GM21825 (cell line): ENCODE measurements around the gene HNRNPF.

Experiments used
- ATAC-seq: cut with Tn5 transposase; IDR thresholded peaks from one replicate; pipeline ENCODE4 v1.9.1; 2021; ENCODE audit warnings: mild to moderate bottlenecking, moderate library complexity; ENCODE audit not compliant: unreplicated experiment

Gene HNRNPF

DNA sequence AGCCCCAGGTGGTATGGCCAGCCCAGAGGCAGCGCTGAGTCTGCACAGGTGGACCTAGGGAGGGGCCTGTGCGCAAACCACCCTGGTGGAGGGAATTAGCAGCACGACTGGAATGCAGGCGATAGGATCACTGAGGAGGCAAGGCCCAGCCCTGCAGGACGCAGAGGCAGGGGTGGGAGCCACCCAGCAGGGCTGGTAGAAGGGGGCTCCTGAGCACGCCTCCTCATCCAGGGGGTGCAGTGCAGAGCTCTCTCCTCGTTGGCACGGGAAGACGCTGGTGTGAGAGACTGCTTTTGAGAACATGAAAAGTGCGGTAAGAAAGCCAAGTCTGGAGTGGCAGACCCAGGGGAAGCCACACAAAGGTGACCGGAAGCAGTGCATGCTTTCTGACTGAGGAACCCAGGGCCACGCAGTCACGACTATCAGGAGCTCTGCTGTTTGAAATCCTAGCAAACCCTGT, 31.5 kb downstream of the HNRNPF start:
- no peak for ATAC-seq

DNA sequence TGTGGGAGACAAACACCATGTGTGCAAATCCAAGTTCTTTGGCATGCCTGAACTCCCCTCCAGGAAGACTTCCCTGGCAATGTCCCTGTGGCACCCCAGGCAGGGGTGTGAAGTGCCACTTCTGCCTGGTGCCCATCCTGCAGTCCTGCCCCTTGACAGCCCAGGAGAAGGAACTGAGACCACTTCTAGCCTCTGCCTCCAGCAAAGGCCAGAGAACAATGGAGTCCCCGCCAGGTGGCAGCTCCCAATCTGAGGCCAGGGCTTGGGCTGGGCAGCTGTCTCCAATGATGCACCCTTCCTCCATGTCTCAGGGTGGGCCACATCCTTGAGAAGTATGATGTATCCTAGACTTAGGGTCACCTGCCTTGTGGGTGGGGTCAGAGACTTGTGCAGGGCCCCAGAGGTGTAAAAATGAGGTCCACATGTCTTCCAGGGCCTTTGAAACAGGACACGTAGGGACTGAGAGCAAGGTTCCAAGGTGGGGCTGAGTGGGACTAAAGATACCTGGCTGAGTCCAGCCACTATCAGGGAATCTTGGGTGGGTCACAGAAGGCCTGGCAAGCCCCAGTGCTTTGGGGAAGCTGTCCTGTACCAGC, 32.1 kb downstream of the HNRNPF start:
- ATAC-seq, result no peak

DNA sequence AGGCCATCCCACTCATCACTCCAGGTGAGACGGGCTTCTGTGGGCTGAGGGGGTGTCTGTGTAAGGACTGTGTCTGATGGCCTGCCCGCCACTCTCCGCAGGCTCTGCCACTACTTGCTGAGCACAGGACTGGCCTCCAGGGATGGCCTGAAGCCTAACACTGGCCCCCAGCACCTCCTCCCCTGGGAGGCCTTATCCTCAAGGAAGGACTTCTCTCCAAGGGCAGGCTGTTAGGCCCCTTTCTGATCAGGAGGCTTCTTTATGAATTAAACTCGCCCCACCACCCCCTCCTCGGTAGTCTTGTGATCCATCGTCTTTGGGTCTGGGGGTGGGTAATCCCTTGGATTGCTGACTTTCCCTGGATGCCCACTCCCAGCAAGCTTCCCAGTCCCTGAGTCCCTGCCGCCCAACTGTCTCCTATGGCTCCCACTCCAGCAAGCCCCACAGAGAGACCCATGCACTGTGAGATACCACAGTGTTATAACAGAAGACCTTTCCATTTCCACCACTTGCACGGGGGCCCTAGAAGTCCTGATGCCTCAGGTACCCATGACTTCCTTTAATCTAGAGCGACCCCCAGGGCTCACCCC, 32.8 kb downstream of the HNRNPF start:
- no peak for ATAC-seq

DNA sequence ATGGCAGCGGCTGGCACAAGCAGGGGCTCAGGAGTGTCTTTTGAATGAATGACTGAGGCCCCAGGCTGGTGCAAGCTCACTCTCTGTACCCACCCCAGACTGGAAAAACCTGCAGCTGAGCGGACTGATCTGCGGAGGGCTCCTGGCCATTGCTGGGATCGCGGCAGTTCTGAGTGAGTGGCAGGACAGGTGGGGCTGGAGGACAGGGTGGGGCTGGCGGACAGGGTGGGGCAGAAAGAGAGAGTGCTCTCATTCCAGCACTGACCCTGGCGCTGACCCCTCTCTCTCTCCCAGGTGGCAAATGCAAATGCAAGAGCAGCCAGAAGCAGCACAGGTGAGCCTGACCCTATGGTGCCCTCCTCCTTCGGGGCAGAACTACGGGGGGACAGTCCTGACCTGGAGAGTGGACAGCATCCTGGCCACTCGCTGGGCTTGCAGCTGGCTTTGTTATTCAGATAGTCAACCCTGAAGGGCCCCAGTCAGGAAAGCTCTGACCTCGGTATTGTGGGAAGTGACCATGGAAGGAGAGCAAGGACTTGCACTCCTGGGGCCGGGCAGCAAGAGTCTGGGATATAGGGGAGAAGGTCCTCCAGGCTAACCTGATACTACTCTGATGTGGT, 33.5 kb downstream of the HNRNPF start:
- ATAC-seq, result no peak

DNA sequence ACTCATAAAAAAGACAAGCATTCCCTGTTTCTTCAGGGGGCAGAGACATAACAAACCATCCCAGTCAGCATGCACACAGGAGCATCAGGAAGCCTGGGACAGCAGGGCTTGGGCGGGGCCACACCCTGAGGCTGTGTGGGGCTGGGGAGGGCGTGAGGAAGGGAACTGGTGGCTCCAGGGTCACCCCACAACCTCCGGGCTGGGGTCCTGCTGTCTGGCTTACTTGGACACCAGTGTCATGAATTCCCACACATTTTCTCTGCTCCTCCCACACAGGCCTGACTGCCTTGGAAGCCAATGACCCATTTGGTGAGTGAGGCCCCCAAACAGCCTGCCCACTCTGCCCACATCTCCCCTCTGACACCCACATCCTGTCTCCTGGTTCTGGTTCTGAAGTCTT, 34.8 kb downstream of the HNRNPF start:
- ATAC-seq, result no peak

DNA sequence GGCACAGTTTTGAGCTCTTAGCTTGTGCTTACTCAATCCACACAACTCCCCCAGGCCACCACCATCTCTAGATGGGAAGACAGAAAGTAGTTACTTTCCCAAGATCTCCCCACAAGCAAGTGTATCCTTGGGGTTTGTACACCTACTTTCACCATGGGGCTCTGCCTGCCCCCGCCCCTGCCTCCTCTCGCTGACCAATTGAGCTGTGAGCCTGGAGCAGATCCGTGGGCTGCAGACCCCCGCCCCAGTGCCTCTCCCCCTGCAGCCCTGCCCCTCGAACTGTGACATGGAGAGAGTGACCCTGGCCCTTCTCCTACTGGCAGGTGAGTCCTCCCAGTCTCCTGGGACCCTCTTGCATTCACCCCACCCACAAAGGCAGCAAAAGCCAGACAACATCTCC, 35.5 kb downstream of the HNRNPF start:
- ATAC-seq, result no peak

DNA sequence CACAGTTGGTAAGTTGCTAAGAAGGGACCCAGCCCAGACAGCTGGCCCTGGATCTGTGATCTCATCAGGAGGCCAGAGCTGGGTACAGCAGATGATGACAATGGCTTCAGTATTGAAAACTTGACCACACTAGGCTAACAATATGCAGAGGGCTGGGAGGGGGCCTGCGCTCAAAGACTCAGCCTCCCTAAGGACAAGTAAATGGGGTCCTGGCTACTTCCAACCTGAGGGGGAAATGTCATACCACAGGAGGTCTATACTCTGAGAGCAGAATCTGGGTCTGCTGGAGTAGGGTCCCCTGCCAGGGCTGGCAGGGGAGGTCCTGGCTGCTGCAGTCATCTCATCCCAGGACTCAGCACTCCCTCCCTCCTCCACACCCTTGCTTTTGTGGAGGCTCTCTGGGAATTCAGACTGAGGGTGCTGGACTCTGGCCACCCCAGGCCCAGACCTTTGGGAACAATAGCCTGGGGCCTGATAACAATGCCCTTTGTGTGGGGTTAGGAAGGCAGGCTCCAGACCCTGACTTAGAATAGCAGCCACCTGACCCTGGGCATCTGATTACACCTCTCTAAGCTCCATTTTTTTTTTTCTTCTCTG, 36.1 kb downstream of the HNRNPF start:
- no peak for ATAC-seq

DNA sequence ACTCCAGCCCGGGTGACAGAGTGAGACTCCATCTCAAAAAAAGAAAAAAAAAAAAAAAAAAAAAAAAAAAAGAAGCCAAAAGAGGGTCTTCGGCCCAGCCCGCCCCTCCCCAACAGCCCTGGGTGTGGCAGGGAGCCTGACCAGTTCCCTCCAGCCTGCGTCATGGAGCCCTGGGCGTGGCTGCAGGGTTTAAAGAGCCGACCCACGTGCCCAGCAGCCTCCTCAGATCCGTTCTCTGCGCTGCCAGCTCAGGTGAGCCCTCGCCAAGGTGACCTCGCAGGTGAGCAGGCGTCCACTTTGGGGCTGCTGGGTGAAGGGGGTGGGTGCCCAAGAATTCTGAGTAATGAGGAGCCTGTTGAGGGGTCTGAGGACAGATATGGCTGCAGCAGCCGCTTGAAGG, 37.6 kb downstream of the HNRNPF start, which contains the start of gene FXYD4:
Gene FXYD4 (plus strand): TSS at position 219 of the 400 bp plus-strand sequence. CDS start 2,111 bp downstream, outside the sequence.
- ATAC-seq, result no peak

DNA sequence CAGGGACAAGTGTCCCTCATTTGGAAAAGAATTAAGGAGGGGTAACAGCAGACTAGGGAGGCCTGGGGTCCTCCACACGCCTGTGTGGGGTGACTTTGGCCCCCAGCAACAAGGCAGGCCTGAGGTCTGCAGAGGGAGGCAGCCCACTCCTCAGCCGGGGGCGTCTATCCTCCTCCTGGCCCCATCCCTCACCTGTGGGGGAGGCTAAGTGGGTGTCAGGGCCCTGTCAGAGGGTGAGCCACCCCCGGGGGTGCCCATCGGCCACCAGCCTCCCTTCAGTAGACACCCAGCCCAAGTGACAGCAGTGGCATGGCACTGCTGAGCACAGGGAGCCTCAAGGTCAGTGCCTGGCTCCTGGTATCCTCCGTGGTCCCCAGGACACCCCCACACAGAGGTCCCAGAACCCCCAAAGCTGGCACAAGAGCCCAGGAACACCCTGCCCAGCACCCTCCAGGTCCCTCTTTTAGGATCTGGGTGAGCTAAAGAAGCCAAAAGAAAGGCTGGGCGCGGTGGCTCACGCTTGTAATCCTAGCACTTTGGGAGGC, 38.2 kb downstream of the HNRNPF start:
- ATAC-seq, result no peak

DNA sequence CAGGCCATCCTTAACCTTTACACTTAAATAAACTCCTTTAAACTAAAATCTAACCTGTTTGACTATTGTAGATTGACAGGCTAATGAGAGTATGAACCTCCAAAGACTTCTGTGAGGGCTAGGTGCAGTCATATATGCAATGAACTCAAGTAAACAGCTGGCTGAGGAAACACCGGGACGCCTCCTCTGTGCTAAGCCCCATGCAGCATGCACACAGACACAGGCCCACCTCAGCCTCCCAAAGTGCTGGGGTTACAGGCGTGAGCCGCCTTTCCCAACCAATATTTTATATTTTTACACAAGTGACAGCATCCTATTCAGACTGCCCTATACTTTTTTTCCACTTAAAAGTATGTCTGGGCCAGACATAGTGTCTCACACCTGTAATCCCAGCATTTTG, 39.1 kb downstream of the HNRNPF start:
- ATAC-seq, result no peak

DNA sequence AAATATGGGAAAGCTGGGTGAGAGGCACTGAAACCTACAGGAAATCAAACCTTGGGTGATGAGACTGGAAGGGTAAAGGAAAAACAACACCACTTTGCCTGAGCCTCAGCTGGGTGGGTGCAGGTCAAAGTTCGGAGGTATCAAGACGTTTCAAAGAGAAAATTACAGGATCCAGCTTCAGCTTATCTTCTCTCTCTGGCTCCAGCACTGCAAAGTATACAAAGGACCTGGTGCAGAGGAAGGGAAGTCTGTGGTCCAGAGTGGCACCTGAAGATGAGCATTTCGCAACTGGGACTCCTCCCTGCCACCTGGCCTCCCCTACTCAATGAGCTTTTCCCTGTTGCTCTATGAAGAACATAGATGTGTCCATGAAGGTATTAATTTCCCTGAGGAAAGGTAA, 44.0 kb downstream of the HNRNPF start:
- ATAC-seq, result no peak

DNA sequence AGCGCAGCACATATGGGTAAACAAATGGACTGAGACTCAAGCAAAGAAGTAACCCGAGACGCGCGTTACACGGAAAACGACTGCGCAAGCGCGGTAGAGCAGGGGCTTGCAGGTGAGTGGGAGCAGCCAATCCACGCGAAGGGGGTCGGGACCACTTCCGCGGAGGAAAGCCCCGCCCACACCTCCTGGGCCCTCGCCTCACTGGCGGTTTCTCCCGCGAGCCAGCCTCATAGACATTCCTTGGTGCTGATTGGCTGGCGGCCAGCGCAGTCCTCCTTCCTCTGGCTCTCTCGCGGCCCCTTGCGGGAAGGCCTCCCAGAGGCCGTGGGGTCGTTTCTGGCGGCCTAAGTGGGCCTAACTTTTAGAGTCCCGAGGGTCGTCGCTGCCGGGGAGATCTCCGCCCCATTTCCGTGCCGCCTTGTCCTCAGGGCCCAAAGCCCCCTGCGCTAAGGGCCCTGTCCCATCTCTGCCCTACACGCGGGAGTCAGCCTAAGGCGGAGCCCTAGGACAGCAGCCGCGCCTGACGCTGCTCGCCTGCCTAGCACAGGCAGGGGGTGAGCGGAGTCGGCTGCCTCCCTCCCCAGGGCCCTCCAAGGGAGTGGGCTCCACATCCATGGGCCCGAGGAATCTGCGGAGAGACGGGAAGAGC, 46.7 kb downstream of the HNRNPF start:
- peak; percentile 99 for ATAC-seq

DNA sequence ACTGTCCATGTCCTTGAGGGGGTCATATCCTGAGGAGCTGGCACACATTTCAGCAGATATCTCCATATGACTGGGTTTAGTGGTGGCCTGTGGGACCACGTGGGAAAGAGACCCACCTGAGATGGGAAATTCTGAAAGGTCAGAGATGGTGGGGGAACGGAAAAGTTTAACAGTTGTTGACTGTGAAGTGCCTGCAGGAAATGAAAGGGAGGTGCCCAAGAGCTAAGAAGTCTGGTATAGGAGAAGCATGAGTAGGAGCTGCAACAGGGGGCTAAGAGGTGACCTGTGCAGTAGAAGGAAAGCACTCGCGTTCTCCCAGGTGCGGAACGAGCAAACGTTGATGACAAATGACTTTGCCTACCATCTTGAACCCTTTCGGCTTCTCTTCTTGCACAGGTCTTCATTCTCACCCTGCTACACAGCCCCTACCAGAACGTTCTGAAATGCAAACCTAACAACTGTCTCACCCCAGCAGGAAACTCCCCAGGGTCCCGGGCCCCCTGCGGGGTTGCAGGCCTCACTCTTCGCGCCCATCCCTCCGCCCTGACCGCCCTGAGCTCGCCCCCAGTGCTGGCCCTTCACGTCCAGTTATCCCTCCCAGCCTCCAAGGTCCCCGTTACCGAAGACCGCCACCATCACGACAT, 47.3 kb downstream of the HNRNPF start:
- ATAC-seq, result no peak

DNA sequence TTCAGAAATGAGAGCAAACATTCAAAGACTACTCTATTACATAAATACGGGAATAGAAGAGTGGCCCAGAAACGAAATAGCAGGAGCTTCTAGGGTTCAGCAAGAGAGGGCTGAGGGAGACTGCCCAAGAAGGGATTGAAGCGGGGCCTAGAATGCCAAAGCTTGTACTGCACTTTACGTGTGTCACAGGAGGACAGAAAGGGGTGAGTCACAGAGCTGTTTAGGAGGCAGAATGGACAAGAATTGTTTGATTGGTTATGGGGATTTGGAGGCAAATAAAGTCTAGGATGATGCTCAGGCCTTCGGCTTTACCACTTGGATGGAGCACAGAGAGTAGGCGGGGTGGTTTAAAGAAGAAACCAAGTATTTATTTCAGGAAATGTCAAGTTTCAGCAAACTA, 48.9 kb downstream of the HNRNPF start:
- no peak for ATAC-seq

DNA sequence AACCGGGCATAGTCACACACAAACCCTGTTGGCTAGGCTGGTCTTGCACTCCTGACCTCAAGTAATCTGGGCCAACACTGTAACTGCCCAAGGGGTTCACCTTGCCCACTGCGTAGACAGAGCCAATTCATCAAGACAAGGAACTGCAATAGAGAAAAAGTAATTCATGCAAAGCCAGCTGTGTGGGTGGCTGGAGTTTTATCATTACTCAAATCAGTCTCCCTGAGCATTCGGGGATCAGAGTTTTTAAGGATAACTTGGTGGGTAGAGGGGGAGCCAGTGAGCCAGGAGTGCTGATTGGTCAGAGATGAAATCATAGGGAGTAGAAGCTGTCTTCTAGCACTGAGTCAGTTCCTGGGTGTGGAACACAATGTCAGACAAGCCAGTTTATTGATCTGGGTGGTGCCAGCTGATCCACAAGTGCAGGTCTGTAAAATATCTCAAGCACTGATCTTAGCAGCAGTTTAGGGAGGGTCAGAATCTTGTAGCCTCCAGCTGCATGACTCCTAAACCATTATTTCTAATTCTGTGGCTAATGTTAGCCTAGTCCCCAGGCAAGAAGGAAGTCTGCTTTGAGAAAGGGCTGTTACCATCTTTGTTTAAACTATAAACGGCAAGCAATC, 53.1 kb downstream of the HNRNPF start:
- no peak for ATAC-seq

DNA sequence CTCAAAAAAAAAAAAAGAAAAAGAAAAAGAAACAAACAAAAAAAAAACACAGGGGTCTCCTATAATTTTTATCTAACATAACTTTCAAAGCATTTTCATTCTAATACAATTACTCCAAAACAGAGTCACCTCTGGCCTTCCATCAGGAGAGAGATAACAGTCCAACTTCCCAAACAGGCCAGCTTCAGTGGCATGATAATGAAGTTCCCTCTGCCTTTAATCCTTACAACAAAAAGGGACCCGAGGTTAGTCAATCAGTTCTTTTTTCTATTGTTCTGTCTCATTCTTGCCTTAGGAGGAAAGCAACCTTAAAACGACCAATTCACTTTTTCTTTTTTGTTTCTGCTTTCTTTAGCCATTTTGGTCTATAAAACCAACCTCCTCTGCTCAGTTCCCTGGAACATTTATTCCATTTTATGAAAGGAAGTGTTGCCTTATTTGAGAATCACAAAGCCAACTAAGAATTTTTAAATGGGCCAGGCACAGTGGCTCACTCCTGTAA, 54.1 kb downstream of the HNRNPF start:
- no peak for ATAC-seq

DNA sequence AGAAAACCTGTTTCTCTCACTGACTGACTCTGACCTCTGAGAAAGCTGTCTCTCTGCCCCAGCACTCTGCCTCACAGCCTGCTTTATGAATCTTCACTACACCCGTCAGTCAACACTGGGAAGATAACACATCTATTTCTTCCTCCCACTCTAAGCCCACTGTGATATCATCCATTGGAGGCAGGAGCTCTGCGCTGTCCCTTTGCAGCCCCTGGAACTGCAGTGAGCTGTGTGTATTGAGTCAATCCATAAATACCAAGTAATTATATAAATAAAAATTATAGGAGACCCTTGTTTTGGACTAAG, 54.7 kb downstream of the HNRNPF start:
- no peak for ATAC-seq

DNA sequence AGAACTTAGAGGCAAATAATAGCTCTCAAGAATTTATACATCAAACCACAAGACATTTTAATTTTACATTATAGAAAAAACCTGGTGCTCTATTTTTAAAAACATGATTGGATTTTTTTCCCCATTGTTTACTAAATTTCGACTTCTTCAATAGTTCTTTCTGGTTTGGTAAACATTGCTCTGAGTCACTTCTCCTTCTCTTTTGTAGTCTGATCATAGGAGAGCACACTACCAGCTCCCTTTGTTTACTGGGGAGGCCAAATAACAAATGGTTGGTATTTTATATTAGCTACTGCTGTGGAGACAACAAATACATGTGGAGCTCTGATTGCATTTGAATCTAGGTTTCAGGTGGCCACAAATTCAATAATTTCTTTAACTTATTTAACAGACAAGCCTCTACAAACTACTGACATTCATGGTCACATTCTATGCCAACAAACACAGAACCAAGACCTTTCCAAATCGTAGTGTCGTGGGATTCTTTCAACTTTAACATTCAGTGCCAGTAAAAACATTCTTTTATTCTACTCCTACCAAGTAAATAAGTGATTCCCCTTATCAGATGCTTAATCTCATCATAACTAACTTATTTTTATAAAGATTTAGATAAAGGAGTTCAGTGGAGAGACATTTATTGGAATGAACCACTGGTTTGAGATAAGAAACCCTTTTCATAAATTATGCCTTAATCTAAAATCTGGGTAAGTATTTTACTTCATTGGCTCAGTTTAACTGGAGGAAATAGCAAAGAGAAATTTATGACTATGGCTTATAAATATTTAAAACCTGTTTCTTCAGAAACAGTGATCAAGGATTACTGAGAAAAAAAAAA, 55.3 kb downstream of the HNRNPF start:
- no peak for ATAC-seq

DNA sequence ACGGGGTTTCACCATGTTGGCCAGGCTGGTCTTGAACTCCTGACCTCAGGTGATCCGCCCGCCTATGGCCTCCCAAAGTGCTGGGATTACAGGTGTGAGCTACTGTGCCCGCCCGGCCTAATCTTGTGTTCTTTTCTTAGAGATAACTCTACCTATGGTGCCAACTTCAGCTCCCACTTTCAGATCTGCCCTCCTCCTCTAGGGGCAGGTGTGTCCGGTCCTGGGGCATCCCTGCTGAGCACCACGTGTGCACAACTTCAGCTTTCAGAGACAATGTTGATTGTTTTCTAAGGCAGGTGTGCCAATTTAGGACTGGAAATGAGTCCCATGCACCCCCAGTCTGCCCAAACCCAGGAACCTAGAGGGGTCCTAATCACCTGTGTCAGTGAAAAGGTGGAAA, 56.0 kb downstream of the HNRNPF start:
- ATAC-seq, result no peak
